ENCODE data around the gene PRKAR2A.
"Not testable (repeated sequence)": the region's sequence is repeated elsewhere in the genome, so short reads cannot be mapped to it uniquely, and the experiment has no call there.

The PRKAR2A gene

DNA sequence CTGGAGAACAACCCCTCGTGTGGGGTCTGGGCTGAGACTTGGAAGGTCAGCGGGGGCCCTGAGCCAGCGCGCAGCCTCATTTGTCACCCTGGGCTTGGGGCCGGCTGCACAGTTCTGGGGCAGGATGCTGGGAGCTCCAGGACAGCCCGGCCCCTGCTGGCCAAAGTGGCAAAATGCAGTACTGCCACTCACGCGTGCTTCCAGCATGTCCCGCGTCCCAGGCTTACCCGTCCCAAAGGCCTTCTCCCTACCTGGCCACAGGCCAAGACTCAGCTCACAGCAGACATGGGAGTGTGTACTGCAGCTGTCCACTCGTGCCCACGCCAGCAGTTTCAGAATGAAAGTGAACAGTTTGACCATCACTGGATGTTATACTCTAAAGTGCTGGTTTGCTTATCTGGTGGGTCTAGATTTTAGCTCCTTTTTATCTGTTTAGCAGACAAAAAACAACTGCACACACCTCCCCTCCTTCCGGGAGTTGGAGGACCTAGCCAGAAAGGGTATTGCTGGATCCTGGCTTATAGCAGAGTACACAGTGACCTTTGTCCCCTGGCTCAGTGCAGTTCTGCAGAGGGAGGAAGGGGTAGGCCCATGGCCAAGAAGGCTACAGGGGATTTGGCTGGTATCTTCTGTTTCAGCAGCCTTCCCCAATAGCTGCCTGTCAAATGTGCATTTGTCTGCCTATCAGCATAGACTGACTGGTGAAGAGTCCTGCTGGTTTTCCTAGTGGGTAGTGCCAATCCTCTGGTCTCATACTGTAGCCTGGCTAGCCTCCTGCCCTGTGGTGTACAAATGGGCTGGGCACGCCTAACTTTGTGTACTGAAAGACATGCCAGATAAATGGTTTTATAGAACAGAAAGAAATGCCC is 107.5 kb downstream of the PRKAR2A start:
- peak overlapping the region; percentile 17 for H3K4me3 ChIP-seq (ENCODE audit: low read depth, low read length)
- TF ChIP-seq, protein P1, sequence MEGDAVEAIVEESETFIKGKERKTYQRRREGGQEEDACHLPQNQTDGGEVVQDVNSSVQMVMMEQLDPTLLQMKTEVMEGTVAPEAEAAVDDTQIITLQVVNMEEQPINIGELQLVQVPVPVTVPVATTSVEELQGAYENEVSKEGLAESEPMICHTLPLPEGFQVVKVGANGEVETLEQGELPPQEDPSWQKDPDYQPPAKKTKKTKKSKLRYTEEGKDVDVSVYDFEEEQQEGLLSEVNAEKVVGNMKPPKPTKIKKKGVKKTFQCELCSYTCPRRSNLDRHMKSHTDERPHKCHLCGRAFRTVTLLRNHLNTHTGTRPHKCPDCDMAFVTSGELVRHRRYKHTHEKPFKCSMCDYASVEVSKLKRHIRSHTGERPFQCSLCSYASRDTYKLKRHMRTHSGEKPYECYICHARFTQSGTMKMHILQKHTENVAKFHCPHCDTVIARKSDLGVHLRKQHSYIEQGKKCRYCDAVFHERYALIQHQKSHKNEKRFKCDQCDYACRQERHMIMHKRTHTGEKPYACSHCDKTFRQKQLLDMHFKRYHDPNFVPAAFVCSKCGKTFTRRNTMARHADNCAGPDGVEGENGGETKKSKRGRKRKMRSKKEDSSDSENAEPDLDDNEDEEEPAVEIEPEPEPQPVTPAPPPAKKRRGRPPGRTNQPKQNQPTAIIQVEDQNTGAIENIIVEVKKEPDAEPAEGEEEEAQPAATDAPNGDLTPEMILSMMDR (conservative IDR thresholded peaks at IDR 0.05; ENCODE audit: low read depth, low read length): peak; percentile 89
- peak; percentile 80 for DNase-seq (ENCODE audit: low read depth)

DNA sequence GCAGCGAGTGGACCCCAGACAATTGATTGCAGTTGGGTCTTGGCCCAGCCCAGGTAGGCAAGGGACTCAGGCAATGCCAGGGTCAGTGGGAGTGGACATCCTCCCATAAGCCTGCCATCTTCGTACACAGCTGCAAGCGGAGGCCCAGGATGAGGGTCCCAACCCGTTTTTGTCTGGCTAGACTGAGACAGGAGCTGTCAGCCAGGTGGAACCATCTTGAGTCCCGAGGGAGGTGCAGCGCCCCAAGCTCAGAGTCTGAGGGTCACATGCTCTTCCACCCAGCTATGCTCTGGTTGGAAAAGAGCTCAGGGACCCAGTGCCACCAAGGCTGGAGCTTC is 108.1 kb downstream of the PRKAR2A start:
- TF ChIP-seq, protein P1 (conservative IDR thresholded peaks at IDR 0.05; ENCODE audit: low read depth, low read length): no peak
- no peak overlapping the region for H3K4me3 ChIP-seq (ENCODE audit: low read depth, low read length)
- no peak for DNase-seq (ENCODE audit: low read depth)

DNA sequence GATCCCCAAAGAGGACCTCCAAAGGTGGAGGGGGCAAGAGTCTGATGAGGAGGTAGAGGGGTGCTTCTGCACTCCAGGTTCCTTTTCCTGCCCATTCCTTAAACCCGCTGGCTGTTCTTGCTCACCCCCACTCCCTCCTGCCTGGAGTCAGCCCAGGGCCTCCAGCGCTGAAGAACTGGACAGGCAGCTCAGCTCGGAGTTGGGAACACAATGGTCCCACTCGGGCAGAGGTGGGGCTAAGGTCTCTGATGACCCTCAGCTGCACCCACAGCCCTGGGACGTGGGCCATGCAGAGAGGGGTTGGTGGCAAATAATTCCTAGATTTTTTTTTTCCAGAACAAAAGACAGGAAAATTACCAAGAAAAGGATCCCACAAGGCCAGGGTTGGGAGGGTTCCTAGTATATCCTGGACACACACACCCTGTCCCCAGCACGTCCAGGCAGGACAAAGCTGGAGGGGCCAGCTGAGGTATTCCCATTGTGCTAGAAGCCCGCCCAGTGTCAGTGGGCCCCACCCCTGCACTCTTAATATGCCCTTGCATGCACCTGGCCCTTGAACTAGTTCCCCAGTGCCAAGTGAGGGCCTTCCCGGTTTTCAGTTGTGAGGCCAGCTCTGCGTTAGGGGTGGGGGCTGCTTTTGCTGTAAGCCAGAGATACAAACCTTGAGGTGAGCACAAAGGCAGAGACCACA is 108.6 kb downstream of the PRKAR2A start:
- TF ChIP-seq, protein P1 (conservative IDR thresholded peaks at IDR 0.05; ENCODE audit: low read depth, low read length): no peak

DNA sequence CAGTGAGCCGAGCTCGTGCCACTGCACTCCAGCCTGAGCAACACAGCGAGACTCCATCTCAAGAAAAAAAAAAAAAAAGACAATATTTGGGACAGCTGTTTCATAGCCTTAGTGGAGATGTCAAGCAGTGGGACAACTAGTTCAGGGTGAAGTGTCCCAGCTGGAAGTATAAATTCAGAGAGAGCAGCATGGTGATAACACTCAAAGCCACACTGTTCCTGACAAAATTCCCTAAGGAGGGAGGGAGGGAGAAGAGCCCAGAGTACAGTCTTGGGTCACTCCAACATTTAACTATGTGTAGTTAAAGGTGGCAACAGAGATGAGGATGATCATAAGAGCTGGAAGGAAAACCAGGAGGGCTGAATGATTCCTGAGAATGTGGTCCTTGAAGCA is 109.5 kb downstream of the PRKAR2A start:
- TF ChIP-seq, protein P1 (conservative IDR thresholded peaks at IDR 0.05; ENCODE audit: low read depth, low read length): no peak
- no peak for DNase-seq (ENCODE audit: low read depth)

More for the DNA sequence above, 108.6 kb downstream of the PRKAR2A start:
- DNase-seq (ENCODE audit: low read depth): no peak
- no peak overlapping the region for H3K4me3 ChIP-seq (ENCODE audit: low read depth, low read length)

DNA sequence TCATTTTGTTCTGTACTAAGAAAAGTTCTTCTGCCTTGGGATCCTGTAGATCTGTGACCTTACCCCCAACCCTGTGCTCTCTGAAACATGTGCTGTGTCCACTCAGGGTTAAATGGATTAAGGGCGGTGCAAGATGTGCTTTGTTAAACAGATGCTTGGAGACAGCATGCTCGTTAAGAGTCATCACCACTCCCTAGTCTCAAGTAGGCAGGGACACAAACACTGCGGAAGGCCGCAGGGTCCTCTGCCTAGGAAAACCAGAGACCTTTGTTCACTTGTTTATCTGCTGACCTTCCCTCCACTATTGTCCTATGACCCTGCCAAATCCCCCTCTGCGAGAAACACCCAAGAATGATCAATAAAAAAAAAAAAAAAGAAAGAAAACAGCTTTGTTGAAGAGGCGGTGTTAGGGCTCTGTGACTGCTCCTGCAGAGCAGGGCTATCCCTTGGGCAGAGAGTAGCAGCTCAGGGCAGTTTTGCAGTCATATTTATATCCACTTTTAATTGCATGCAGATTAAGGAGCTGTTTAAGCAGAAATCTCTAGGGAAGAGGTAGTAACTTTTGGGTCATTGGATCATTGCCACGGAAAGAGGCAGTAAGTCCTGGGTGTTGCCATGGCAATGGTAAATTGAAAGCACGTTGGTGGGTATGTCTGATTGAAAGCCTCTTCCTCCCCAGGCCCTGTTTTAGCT is 112.5 kb downstream of the PRKAR2A start:
- not testable (repeated sequence) for DNase-seq (ENCODE audit: low read depth); H3K4me3 ChIP-seq (ENCODE audit: low read depth, low read length)

More for the DNA sequence above, 109.5 kb downstream of the PRKAR2A start:
- no peak overlapping the region for H3K4me3 ChIP-seq (ENCODE audit: low read depth, low read length)

DNA sequence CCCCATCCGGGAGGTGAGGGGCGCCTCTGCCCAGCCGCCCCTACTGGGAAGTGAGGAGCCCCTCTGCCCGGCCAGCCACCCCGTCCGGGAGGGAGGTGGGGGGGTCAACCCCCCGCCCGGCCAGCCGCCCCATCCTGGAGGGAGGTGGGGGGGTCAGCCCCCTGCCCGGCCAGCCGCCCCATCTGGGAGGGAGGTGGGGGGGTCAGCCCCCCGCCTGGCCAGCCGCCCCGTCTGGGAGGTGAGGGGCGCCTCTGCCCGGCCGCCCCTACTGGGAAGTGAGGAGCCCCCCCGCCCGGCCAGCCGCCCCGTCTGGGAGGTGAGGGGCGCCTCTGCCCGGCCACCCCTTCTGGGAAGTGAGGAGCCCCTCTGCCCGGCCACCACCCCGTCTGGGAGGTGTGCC is 113.1 kb downstream of the PRKAR2A start:
- DNase-seq (ENCODE audit: low read depth); H3K4me3 ChIP-seq (ENCODE audit: low read depth, low read length): not testable (repeated sequence)

DNA sequence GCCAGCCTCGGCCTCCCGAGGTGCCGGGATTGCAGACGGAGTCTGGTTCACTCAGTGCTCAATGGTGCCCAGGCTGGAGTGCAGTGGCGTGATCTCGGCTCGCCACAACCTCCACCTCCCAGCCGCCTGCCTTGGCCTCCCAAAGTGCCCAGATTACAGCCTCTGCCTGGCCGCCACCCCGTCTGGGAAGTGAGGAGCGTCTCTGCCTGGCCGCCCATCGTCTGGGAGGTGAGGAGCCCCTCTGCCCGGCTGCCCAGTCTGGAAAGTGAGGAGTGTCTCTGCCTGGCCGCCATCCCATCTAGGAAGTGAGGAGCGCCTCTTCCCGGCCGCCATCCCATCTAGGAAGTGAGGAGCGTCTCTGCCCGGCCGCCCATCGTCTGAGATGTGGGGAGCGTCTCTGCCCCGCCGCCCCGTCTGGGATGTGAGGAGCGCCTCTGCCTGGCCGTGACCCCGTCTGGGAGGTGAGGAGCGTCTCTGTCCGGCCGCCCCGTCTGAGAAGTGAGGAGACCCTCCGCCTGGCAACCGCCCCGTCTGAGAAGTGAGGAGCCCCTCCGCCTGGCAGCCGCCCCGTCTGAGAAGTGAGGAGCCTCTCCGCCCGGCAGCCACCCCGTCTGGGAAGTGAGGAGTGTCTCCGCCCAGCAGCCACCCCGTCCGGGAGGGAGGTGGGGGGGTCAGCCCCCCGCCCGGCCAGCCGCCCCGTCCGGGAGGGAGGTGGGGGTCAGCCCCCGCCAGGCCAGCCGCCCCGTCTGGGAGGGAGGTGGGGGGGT is 113.7 kb downstream of the PRKAR2A start:
- DNase-seq (ENCODE audit: low read depth); H3K4me3 ChIP-seq (ENCODE audit: low read depth, low read length): not testable (repeated sequence)

DNA sequence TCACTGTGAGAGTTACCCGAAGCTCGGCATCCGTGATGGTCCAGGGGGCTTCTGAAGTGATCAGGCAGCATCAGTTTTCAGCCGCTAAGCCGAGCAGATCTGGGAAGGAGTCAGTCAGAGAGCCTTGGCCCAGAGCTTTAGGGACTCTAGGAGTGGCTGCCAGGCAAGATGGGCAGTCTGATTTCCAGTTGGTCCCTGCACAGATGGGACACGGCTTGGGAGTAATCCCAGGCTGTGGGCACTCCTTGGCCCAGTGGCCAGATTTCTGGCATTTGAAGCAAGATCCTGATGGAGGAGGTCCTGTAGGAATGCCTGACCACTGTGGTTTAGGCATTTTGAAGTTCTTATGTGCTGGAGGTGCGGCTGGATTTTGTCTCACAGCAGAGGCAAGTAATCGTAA is 120.2 kb downstream of the PRKAR2A start:
- DNase-seq (ENCODE audit: low read depth): no peak
- TF ChIP-seq, protein P1 (conservative IDR thresholded peaks at IDR 0.05; ENCODE audit: low read depth, low read length): no peak
- no peak overlapping the region for H3K4me3 ChIP-seq (ENCODE audit: low read depth, low read length)

DNA sequence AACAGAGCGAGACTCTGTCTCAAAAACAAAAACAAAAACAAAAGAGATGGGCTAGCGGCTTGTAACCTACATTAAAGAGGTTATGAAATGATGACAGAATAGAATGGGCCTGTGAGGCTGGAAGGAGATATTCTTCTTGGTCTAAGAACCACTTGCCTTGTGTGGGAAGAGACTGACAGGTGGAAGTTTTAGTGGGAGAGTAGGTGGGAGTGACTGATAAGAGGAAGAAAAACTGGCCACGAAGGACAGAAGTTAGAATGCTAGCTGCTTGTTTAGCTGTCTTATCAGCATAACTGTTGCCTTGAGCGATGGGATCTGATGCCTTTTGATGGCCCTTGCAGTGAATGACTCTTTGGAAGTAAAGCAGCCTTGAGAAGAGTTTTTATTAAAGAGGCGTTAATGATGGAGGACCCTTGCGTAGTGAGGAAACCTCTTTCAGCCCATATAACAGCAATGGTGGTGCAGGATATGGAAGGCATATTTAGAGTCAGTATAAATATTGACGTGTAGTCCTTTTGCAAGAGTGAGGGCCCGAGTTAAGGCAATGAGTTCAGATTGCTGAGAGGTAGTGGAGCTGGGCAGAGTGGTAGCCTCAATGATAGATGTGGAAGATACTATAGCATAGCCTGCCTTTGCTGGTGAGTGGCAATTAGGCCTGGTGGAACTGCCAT is 122.4 kb downstream of the PRKAR2A start:
- not testable (repeated sequence) for H3K4me3 ChIP-seq (ENCODE audit: low read depth, low read length); DNase-seq (ENCODE audit: low read depth)

Data from choroid plexus epithelial cell (primary cell).